ENCODE measurements around the gene PTRH2. TPM values are rescaled to one million over a fixed set of nuclear protein-coding genes. Genes with fewer than 3 reads are reported as not detected.

The PTRH2 gene
- total RNA-seq, 4 donors from 2014 or later: 17.4 to 18.7 (median 18.1) TPM

DNA sequence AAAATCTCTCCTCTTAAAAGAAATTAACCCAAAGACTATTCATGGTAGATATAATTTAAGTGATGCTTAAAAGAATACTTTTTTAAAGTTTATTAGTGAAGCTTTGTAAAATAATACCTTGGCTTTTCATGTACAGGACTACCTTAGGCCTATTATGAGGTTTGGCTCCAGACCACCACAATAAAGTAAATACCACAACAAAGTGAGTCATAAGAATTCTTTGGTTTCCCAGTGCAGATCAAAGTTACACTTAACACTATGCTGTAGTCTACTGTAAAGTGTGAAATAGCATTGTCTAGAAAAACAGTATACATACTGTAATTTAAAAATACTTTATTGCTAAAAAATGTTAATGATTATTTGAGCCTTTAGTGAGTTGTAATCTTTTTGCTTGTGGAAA lies 55.9 kb downstream of the PTRH2 start:
- intact Hi-C loops (cut with DNase I; ENCODE audit: low total_unique reads): no loop called here
- H3K27me3 ChIP-seq: no peaks in the 10 kb centered on the region
- in situ Hi-C loops (cut with MboI; ENCODE audit: low sequenced_read_pairs in 4 of 4): loop anchor here in 2 of 4 donors (25.0 kb wide), 2 partner anchors 411 to 536 kb away; no protein-coding TSS in a partner anchor
- peaks cover 0 to 84% of the 10 kb centered on the region in 2 donors for H3K36me3 ChIP-seq
- no peak for ATAC-seq
- H3K4me1 ChIP-seq: peaks cover 8 to 18% of the 10 kb centered on the region in 2 donors
- DNase-seq: no peak
- no peaks in the 10 kb centered on the region for H3K9me3 ChIP-seq
- TF ChIP-seq POLR2A (IDR thresholded peaks at IDR 0.05) (no peak), CTCF (IDR thresholded peaks at IDR 0.05 in 4 of 5, conservative IDR thresholded peaks at IDR 0.05 in 1 of 5) (no peak)
- no peak overlapping the region for H3K4me3 ChIP-seq
- H3K27ac ChIP-seq: no peak overlapping the region

DNA sequence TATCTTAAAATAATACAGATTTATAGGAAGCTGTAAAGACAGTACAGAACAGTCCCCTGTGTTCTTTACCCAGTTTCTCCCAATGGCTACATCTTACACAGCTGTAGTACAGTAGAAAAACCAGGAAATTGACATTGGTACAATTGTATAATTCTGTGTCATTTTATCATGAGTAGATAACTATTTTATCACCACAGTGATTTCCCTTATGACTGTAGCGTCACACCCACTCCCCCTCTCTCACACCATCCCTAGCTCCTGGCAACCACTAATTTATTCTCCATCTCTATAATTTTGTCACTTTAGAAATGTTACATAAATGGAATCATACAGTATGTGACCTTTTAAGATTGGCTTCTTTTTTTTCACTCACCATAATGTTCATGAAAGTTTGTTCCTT lies 56.6 kb downstream of the PTRH2 start:
- DNase-seq (no peak), ATAC-seq (no peak)
- H3K4me1 ChIP-seq: peaks cover 15 to 25% of the 10 kb centered on the region in 2 donors
- peaks cover 0 to 82% of the 10 kb centered on the region in 2 donors for H3K36me3 ChIP-seq
- intact Hi-C loops (cut with DNase I; ENCODE audit: low total_unique reads): no loop called here
- H3K9me3 ChIP-seq: no peaks in the 10 kb centered on the region
- H3K27ac ChIP-seq: no peak overlapping the region
- no peak for TF ChIP-seq POLR2A (IDR thresholded peaks at IDR 0.05)
- H3K4me3 ChIP-seq: no peak overlapping the region
- in situ Hi-C loops (cut with MboI; ENCODE audit: low sequenced_read_pairs in 4 of 4): loop anchor here in 2 of 4 donors (25.0 kb wide), 2 partner anchors 412 to 537 kb away; no protein-coding TSS in a partner anchor
- H3K27me3 ChIP-seq: no peaks in the 10 kb centered on the region

DNA sequence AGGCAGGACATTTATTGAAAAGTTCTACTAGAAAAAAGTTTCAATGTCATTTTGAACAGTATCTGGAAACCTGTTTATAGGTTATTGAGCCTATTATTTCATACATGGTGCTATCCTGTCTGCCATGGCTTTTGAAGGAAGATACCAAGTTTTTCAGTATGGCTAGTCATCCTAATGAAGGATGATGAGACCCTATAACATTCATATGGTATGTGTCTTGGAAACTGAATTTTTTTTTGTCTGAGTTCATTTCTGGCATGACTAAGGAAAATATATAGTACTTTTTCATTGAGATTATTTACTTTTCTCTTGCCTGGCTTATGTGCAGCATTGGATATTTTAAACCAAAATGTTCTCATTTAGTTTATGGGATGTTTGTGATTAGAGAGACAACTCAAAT lies 57.3 kb downstream of the PTRH2 start:
- Histone ChIP-seq H3K4me3 (no peak overlapping the region), H3K27me3 (no peaks in the 10 kb centered on the region), H3K4me1 (peaks cover 16 to 32% of the 10 kb centered on the region in 2 donors), H3K9me3 (no peaks in the 10 kb centered on the region), H3K36me3 (peaks cover 0 to 76% of the 10 kb centered on the region in 2 donors), H3K27ac (no peak overlapping the region)
- ATAC-seq: no peak
- in situ Hi-C loops (cut with MboI; ENCODE audit: low sequenced_read_pairs in 4 of 4): loop anchor here in 2 of 4 donors (25.0 kb wide), 2 partner anchors 412 to 537 kb away; no protein-coding TSS in a partner anchor
- no peak for TF ChIP-seq POLR2A (IDR thresholded peaks at IDR 0.05)
- no peak for TF ChIP-seq CTCF (IDR thresholded peaks at IDR 0.05 in 4 of 5, conservative IDR thresholded peaks at IDR 0.05 in 1 of 5)
- intact Hi-C loops (cut with DNase I; ENCODE audit: low total_unique reads): no loop called here
- DNase-seq: no peak

Other genes starting within 250 kb of the PTRH2 start
- gene DHX40, start 141.8 kb downstream of the PTRH2 start, total RNA-seq: 10 to 100 TPM; 21.2 to 32.2 (median 26.9) TPM
- gene CLTC, start 87.5 kb downstream of the PTRH2 start, total RNA-seq: 100 to 1,000 TPM; 140 to 203 (median 172) TPM
- gene VMP1, start 224 bp upstream of the PTRH2 start, total RNA-seq: 10 to 100 TPM; 39.2 to 55.0 (median 48.4) TPM
- gene TUBD1, start 185.5 kb upstream of the PTRH2 start, total RNA-seq: 1 to 10 TPM; 5.4 to 9.2 (median 9.2) TPM
- 10 to 100 TPM; 38.4 to 58.4 (median 41.6) TPM for gene RPS6KB1, start 185.7 kb upstream of the PTRH2 start, total RNA-seq

Data from gastrocnemius medialis (tissue), 4 donors.